SK-N-MC (cell line): ENCODE data around the gene TMEM170A.

Experiments
- DNase-seq: peaks from one replicate; pipeline ENCODE4 v3.0.0-alpha.2; 2011; ENCODE audit warnings: low read depth, low spot score
- H3K27ac ChIP-seq: fragments of 200-600 bp; sonication (generic); 2 replicates; pipeline ENCODE4 v1.5.1; 2016; ENCODE audit warnings: mixed run types
- H3K36me3 ChIP-seq: fragments of 200-600 bp; sonication (generic); 2 replicates; pipeline ENCODE4 v1.6.1; 2017; ENCODE audit warnings: antibody characterized with exemption, low read length, mixed read lengths; ENCODE audit not compliant: insufficient read depth
- H3K4me3 ChIP-seq: fragments of 200-600 bp; sonication (generic); 2 replicates; pipeline ENCODE4 v1.5.1; 2016
- H3K9ac ChIP-seq: fragments of 200-600 bp; sonication (generic); 2 replicates; pipeline ENCODE4 v1.8.0; 2017; ENCODE audit warnings: mixed run types, mixed read lengths; ENCODE audit not compliant: insufficient read length
- H3K9me3 ChIP-seq: fragments of 200-600 bp; sonication (generic); 2 replicates; pipeline ENCODE4 v1.6.1; 2017; ENCODE audit warnings: low read depth, mild to moderate bottlenecking, antibody characterized with exemption, low read length, moderate library complexity, mixed read lengths
- EZH2 ChIP-seq: fragments of 200-600 bp; sonication (generic); IDR thresholded peaks from one replicate; pipeline ENCODE4 v1.6.1; 2017; ENCODE audit warnings: antibody characterized with exemption
- FOXP2 ChIP-seq: optimal IDR thresholded peaks from 2 replicates; pipeline ENCODE3; 2011; ENCODE audit warnings: mild to moderate bottlenecking, moderate library complexity; ENCODE audit not compliant: insufficient read depth; ENCODE audit errors: extremely low read length, control extremely low read depth
- POLR2AphosphoS5 ChIP-seq: IDR thresholded peaks from 2 replicates; pipeline ENCODE4 v1.6.1; 2012; ENCODE audit warnings: mild to moderate bottlenecking, low read depth, low read length, borderline replicate concordance

Gene TMEM170A

DNA sequence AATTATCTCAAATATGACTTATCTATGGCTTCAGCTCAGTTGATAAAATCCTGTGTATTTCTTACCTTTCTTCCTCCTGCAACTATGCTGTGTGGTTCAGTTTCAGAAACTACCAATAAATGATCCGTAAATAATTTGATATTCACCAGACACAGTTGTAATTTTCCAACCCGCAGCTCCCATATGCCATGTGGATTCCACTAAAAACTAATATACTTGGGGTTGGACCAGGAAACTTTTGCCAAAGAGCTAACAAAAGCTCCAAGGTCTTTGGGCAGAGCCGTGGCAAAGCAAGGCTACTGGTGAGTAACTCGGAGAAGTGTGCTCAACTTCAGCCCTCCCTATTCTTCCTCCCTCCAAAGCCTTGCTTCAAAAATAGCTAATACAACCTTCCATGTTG, 33.1 kb upstream of the TMEM170A start:
- TF ChIP-seq EZH2 (no peak), FOXP2 (no peak)
- Histone ChIP-seq H3K27ac (peak overlapping the region; percentile 19; the same call in 1 of the 2 replicates), H3K9me3 (no peaks in the 10 kb centered on the region), H3K36me3 (no peaks in the 10 kb centered on the region), H3K9ac (no peak overlapping the region), H3K4me3 (no peak overlapping the region)
- DNase-seq, result no peak

DNA sequence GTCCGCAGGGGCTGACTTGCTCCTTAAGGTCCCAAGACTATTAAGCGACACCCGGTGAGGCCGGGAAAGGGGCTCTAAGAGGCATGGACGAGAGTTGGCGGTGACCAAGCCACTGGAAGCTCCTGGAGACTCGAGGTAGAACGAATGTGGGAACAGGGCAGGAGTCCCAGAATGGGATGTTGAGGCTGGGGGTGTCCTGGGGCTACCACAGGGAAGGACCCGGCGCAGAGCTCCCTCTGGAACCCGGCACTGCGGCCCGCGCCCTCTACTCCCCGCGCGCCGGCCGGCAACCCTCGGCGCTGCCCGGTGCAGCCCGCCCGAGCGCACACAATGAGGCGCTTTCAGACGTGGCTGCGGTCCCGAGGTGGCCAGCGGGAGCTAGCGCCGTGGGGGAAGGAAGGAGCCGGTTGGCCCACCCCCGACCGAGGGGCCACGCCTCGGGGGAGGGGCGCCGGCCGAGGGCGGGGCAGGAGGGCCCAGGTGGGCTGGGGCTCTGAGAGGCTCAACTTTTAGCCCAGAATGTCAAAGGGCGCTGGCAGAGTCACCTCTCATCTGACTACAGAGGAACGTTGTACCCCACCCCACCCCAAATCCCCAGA, 30.7 kb upstream of the TMEM170A start, which contains the start of gene CHST6:
Gene CHST6 (minus strand): TSS at position 366 of the 599 bp plus-strand sequence. CDS start 15,613 bp downstream, outside the sequence.
- Histone ChIP-seq H3K9me3 (no peaks in the 10 kb centered on the region), H3K9ac (no peak within 1 kb of the TSS), H3K36me3 (no peaks in the 10 kb centered on the region), H3K27ac (no peak within 1 kb of the TSS), H3K4me3 (no peak within 1 kb of the TSS)
- DNase-seq, result no peak
- TF ChIP-seq POLR2AphosphoS5, result no peak
- no peak for TF ChIP-seq FOXP2
- TF ChIP-seq EZH2, result no peak

DNA sequence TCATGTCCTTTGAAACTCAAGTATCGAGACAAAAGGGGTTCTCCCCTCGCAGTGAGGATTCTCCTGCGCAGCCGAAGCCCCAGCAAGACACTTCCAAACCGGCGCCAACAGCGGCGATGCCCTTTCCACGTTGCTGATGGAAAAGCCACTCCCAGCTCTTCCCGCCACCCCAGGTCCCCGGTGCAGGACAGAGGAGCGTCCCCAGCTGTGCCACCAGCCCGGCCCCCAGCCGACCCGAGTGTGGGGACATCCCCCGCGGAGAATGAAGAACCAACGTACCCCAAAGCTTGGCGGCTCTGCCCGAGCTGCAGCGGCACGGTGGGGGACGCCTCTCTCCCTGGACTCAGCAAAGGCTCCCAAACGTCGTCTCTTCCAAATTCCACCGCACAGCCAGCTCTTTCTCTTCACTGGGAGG, 30.2 kb upstream of the TMEM170A start:
- no peak for DNase-seq
- H3K27ac ChIP-seq, result no peak overlapping the region
- H3K36me3 ChIP-seq, result no peaks in the 10 kb centered on the region
- H3K9me3 ChIP-seq, result no peaks in the 10 kb centered on the region
- H3K9ac ChIP-seq, result no peak overlapping the region
- no peak overlapping the region for H3K4me3 ChIP-seq
- TF ChIP-seq FOXP2, result no peak
- no peak for TF ChIP-seq POLR2AphosphoS5
- no peak for TF ChIP-seq EZH2

DNA sequence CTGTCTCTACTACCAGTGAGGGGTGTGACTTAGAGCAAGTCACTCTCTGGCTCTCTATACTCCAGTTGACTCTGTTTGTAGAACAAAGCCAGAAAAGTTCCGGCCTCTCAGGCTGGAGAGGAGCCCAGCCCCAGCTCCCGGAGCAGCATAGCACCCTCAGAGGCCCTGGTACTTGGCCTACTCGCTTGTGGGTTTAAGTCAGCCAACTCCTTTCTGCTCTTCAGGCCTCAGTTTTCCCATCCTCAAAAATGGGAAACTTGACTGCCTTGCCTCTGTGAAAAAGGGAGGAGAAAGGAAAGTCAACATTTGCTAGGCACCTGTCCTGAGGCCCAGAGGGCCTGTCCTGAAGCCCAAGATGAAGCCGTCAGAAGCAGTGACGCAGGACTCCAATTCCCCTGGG, 29.7 kb upstream of the TMEM170A start:
- TF ChIP-seq FOXP2 (no peak), EZH2 (no peak), POLR2AphosphoS5 (no peak)
- Histone ChIP-seq H3K4me3 (no peak overlapping the region), H3K36me3 (no peaks in the 10 kb centered on the region), H3K9me3 (no peaks in the 10 kb centered on the region), H3K9ac (no peak overlapping the region), H3K27ac (no peak overlapping the region)
- DNase-seq, result no peak

DNA sequence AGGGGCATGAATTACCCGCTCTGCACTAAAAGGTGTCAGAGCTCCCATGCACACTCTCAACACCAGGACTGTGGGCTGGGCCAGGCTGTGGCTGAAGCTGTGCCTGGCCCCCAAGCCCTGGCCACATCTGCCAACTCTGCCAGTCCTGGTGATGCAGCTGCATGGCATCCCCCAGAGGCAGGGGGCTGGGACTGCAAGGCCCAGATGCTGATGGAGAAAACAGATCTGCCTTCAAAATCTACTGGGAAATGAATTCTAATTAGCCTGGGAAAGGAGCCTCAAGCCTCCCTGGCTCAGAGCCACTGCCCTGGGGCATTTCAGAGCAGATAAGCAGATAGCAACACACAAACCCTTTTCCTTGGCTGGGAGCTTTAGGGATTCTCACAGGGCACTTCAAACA, 27.4 kb upstream of the TMEM170A start:
- TF ChIP-seq EZH2 (no peak), FOXP2 (no peak), POLR2AphosphoS5 (no peak)
- H3K9ac ChIP-seq, result no peak overlapping the region

DNA sequence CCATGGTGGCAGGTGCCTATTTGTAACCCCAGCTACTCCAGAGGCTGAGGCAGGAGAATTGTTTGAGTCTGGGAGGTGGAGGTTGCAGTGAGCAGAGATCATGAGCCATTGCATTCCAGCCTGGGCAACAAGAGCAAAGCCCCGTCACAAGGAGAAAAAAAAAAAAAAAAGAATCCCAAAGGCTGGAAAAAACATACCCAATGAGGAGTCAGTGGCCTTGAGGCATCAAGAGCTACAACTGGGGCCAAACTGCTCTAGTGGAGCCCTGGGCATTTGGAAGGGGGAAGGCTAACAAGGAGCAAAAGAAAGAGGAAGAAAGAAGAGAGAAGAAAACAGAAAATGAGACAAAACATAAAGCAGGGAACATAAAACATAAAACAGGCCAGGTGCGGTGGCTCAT, 23.8 kb upstream of the TMEM170A start:
- no peaks in the 10 kb centered on the region for H3K9me3 ChIP-seq
- no peak for DNase-seq
- no peak for TF ChIP-seq EZH2
- TF ChIP-seq POLR2AphosphoS5, result no peak
- no peak for TF ChIP-seq FOXP2
- H3K4me3 ChIP-seq, result no peak overlapping the region
- H3K27ac ChIP-seq, result no peak overlapping the region
- no peak overlapping the region for H3K9ac ChIP-seq
- H3K36me3 ChIP-seq, result no peaks in the 10 kb centered on the region

More for the DNA sequence above, 27.4 kb upstream of the TMEM170A start:
- no peaks in the 10 kb centered on the region for H3K9me3 ChIP-seq
- H3K27ac ChIP-seq, result no peak overlapping the region
- H3K36me3 ChIP-seq, result no peaks in the 10 kb centered on the region
- H3K4me3 ChIP-seq, result no peak overlapping the region
- peak; percentile 75 for DNase-seq

DNA sequence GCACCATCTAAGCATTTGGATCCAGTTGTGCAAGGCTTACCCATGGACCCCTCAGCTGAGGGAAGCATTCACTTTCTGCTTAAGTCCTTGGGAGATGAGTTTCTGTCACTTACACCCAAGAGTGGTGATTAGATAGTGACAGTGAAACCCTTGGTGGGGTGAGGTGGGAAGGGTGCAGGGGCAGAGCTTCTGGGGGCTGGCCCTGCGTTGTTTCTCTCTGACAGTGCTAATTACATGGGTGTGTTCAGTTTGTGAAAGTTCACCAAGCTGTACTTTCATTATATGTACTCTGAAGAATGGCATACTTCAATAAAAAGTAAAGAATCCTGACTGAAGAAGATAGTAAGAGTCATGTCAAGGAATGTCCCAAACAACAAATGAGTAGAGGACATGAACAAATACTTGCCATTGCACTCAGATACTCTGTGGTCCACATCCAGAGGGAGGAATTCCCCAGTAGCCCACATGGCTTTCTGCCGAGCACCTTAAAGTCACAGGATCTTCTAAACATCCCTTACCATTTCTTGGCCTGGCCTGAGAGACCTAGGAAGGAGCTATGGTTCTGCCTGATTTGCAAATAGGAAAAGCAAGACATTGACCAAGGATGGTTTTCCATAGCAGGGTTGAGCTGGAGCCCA, 22.3 kb upstream of the TMEM170A start:
- Histone ChIP-seq H3K9ac (no peak overlapping the region), H3K36me3 (no peaks in the 10 kb centered on the region), H3K9me3 (no peaks in the 10 kb centered on the region), H3K27ac (no peak overlapping the region), H3K4me3 (no peak overlapping the region)
- DNase-seq, result no peak
- TF ChIP-seq POLR2AphosphoS5, result no peak
- TF ChIP-seq EZH2, result no peak
- TF ChIP-seq FOXP2, result no peak

DNA sequence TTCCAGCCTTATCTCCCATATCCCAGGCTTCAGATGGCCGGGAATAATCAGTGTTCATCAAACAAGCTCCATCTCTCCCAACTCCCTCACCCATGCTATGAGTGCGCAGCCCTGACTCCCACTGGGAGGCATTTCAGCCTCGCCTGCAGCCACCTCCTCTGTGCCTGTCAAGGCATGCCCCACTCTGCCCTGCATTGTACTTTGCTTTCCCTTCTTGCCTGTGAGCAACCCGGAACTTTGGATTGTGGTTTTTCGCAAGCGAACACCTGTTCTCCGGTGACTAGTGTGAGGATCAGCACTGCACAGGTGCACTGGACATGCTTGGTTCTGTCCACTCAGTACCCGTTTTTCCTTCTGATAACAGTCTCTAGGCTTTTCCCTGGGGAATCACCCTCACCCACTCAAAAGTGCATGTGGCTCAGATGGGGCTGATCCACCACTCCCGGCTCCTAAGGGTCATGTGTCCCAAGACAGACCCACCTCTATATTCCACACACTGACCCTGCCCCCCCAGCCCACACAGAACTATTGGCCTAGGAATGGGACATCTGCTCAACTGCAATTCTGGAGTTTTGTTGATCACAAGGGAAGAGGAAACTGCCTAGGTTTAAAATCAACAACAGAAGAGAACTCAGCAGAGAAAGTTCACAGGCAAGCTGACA, 21.7 kb upstream of the TMEM170A start:
- TF ChIP-seq POLR2AphosphoS5 (no peak), EZH2 (no peak), FOXP2 (no peak)
- no peak overlapping the region for H3K27ac ChIP-seq
- DNase-seq, result no peak
- no peak overlapping the region for H3K4me3 ChIP-seq
- H3K9me3 ChIP-seq, result no peaks in the 10 kb centered on the region
- H3K9ac ChIP-seq, result no peak overlapping the region
- no peaks in the 10 kb centered on the region for H3K36me3 ChIP-seq
